HepG2 (cell line): ENCODE results near the gene NAXD. TPM values are rescaled to one million over a fixed set of nuclear protein-coding genes. Genes with fewer than 3 reads are reported as not detected.
A peak's percentile ranks its signal among the peaks of the same experiment; 100 is the strongest.

Experiments
- ATAC-seq: fragments of 200-7000 bp; cut with Tn5 transposase; 3 replicates; pipeline ENCODE4 v1.9.1; 2020; ENCODE audit warnings: mild to moderate bottlenecking, moderate library complexity
- BruUV-seq: library from RNA; stranded (reverse); fragments of 400-500 nt; replicated peaks from 2 replicates; lab custom pipeline; 2021; lab: Mats Ljungman, UMichigan
- CTCF ChIA-PET: fragments of 300-600 bp; formaldehyde crosslinking; extraction: SDS; loops from one replicate; lab custom pipeline; 2021; ENCODE audit warnings: low total read pairs, inconsistent platforms, low intra/inter-chr PET ratio; lab: Yijun Ruan, JAX
- POLR2A ChIA-PET: fragments of 350-600 bp; sonication (Branson Sonifier 250); formaldehyde crosslinking; loops from one replicate; lab custom pipeline; 2020; ENCODE audit warnings: antibody characterized with exemption, inconsistent platforms; lab: Yijun Ruan, JAX
- DNase-seq: peaks from one replicate; pipeline ENCODE4 v3.0.0-alpha.2; 2015; ENCODE audit warnings: low spot score
- FAIRE-seq: peaks from 3 replicates; lab custom pipeline; 2011; peaks lifted over from hg19 to GRCh38; lab: Jason Lieb, UNC
- H2AFZ ChIP-seq: one replicate; pipeline ENCODE4 v1.6.1; 2011; ENCODE audit warnings: low read length, inconsistent platforms
- H3K27ac ChIP-seq: fragments of 300-600 bp; 3 replicates; pipeline ENCODE4 v1.8.0; 2011; ENCODE audit warnings: mixed run types, mild to moderate bottlenecking, mixed read lengths, low read length, inconsistent platforms; ENCODE audit not compliant: insufficient read depth; ENCODE audit errors: extremely low read length
- H3K27me3 ChIP-seq, 2 experiments: fragments of 200-600 bp in 1 of 2; 2 replicates in 1 of 2; 3 replicates in 1 of 2; pipeline versions ENCODE4 v1.6.0 to v1.8.0; 2011; ENCODE audit warnings: low read length in 2 of 2, mild to moderate bottlenecking in 2 of 2, moderate library complexity in 2 of 2, inconsistent platforms in 1 of 2; ENCODE audit not compliant: insufficient read depth in 2 of 2, control insufficient read depth in 1 of 2
- H3K36me3 ChIP-seq, 2 experiments: fragments of 200-600 bp in 1 of 2; replicated peaks in 1 of 2; 2 replicates in 1 of 2; 3 replicates in 1 of 2; pipeline versions ENCODE4 v1.5.1 to v1.8.0; 2011; ENCODE audit warnings: low read length in 2 of 2, inconsistent platforms in 1 of 2; ENCODE audit not compliant: insufficient read depth in 2 of 2, control insufficient read depth in 1 of 2
- H3K4me1 ChIP-seq: 2 replicates; pipeline ENCODE4 v1.5.1; 2012; ENCODE audit warnings: low read length, inconsistent platforms; ENCODE audit not compliant: insufficient read depth
- H3K4me2 ChIP-seq: 2 replicates; pipeline ENCODE4 v1.6.0; 2011; ENCODE audit warnings: low read depth, low read length, inconsistent platforms
- H3K4me3 ChIP-seq, 3 experiments: fragments of 200-600 bp in 1 of 3; sonication (generic), shearing (Covaris generic) in 1 of 3; replicated peaks in 1 of 3; 2 replicates each; pipeline ENCODE4 v1.5.1; 2011 to 2016; ENCODE audit warnings: low read length in 3 of 3, inconsistent platforms in 2 of 3, low read depth in 2 of 3, mild to moderate bottlenecking in 2 of 3, control low read depth in 1 of 3, mixed read lengths in 1 of 3; ENCODE audit not compliant: insufficient read depth in 1 of 3
- H3K79me2 ChIP-seq: one replicate; pipeline ENCODE4 v1.6.1; 2011; ENCODE audit warnings: low read length, inconsistent platforms; ENCODE audit not compliant: insufficient read depth
- H3K9ac ChIP-seq: 2 replicates; pipeline ENCODE4 v1.6.0; 2011; ENCODE audit warnings: mild to moderate bottlenecking, low read depth, low read length, inconsistent platforms; ENCODE audit not compliant: insufficient read depth
- H3K9me3 ChIP-seq: 2 replicates; pipeline ENCODE4 v1.5.1; 2012; ENCODE audit warnings: mild to moderate bottlenecking, low read length
- H4K20me1 ChIP-seq: 2 replicates; pipeline ENCODE4 v1.6.0; 2011; ENCODE audit warnings: inconsistent platforms, mild to moderate bottlenecking, low read length, moderate library complexity; ENCODE audit not compliant: insufficient read depth
- CREM ChIP-seq, 2 experiments: sonication (generic) in 1 of 2; formaldehyde crosslinking in 1 of 2; IDR thresholded peaks; 2 replicates each; pipeline versions ENCODE4 v1.4.0 to v1.6.1; 2016 to 2020; ENCODE audit warnings: antibody characterized with exemption in 1 of 2, mild to moderate bottlenecking in 1 of 2, missing genetic modification reagents in 1 of 2
- FOXC1 ChIP-seq: sonication (generic); formaldehyde crosslinking; IDR thresholded peaks from 2 replicates; pipeline ENCODE4 v1.8.0; 2022; ENCODE audit warnings: mild to moderate bottlenecking, missing genetic modification reagents, borderline replicate concordance
- FOXO1 ChIP-seq: sonication (generic); formaldehyde crosslinking; IDR thresholded peaks from 2 replicates; pipeline ENCODE4 v1.4.0; 2020; ENCODE audit warnings: missing genetic modification reagents
- HOXA9 ChIP-seq: sonication (generic); formaldehyde crosslinking; IDR thresholded peaks from 2 replicates; pipeline ENCODE4 v1.8.1; 2022; ENCODE audit warnings: missing genetic modification reagents, mild to moderate bottlenecking, moderate library complexity, borderline replicate concordance
- MATR3 ChIP-seq: sonication (generic); formaldehyde crosslinking; IDR thresholded peaks from 2 replicates; pipeline ENCODE4 v1.4.0; 2020; ENCODE audit warnings: missing genetic modification reagents
- MED8 ChIP-seq: sonication (generic); formaldehyde crosslinking; IDR thresholded peaks from 2 replicates; pipeline ENCODE4 v1.8.1; 2023; ENCODE audit warnings: mild to moderate bottlenecking, missing genetic modification reagents; ENCODE audit not compliant: insufficient replicate concordance
- NAIF1 ChIP-seq: sonication (generic); formaldehyde crosslinking; IDR thresholded peaks from 2 replicates; pipeline ENCODE4 v1.5.0; 2020; ENCODE audit warnings: mild to moderate bottlenecking, missing genetic modification reagents, borderline replicate concordance
- NFE2 ChIP-seq: sonication (generic); formaldehyde crosslinking; IDR thresholded peaks from 2 replicates; pipeline ENCODE4 v1.4.0; 2020; ENCODE audit warnings: missing genetic modification reagents
- NFE2L2 ChIP-seq: fragments of 150-350 bp; IDR thresholded peaks from 2 replicates; pipeline ENCODE4 v1.6.1; 2014; ENCODE audit warnings: low read length
- ONECUT2 ChIP-seq: sonication (generic); formaldehyde crosslinking; IDR thresholded peaks from 2 replicates; pipeline ENCODE4 v1.4.0; 2020; ENCODE audit warnings: missing genetic modification reagents
- TFAP4 ChIP-seq: sonication (generic); IDR thresholded peaks from 2 replicates; pipeline ENCODE4 v1.6.1; 2016; ENCODE audit warnings: low read depth, borderline replicate concordance
- THAP7 ChIP-seq: sonication (generic); formaldehyde crosslinking; IDR thresholded peaks from 2 replicates; pipeline ENCODE4 v1.8.1; 2023; ENCODE audit warnings: mild to moderate bottlenecking, missing genetic modification reagents
- ZKSCAN5 ChIP-seq: sonication (generic); formaldehyde crosslinking; IDR thresholded peaks from 2 replicates; pipeline ENCODE4 v1.5.1; 2020; ENCODE audit warnings: mild to moderate bottlenecking, missing genetic modification reagents
- WGBS: methylation state at CpG from one replicate; pipeline ENCODE4 v1.1.6; 2017; ENCODE audit warnings: low lambda C conversion rate; 5-methylcytosine and 5-hydroxymethylcytosine counted together
- in situ Hi-C: cut with HindIII; loops from 2 replicates; pipeline ENCODE4 v1.10.0; 2017; ENCODE audit warnings: low pct_unique_long_range_greater_than_20kb; ENCODE audit not compliant: extremely low pct_ligation_motif_present
- intact Hi-C: fragments of 100-400 bp; cut with micrococcal nuclease; formaldehyde crosslinking; loops from one replicate; pipeline ENCODE4 v1.10.0; 2022; ENCODE audit not compliant: unreplicated experiment
- polyA plus RNA-seq, 8 experiments: library from polyadenylated mRNA; depleted of rRNA in 3 of 8; stranded (reverse) in 7 of 8; unstranded in 1 of 8; fragments of >200 nt; fragmentation: Illumina TruSeq in 4 of 8; extraction: Trizol in 4 of 8; gene quantifications; 2 replicates each; pipeline versions ENCODE4 v1.2.1 to v1.2.3, GENCODE V29; 2011 to 2016; ENCODE audit warnings: low read depth in 4 of 8, missing spikeins in 1 of 8, mixed read lengths in 1 of 8; ENCODE audit not compliant: insufficient read depth in 1 of 8
- total RNA-seq, 5 experiments: library from RNA; depleted of rRNA; stranded (reverse); fragments of >200 nt; fragmentation: Illumina TruSeq; extraction: Trizol; gene quantifications; 2 replicates each; pipeline ENCODE4 v1.2.3, GENCODE V29; 2016; ENCODE audit warnings: low read depth in 1 of 5
- TF ChIP-seq, protein P1 (sequence below): sonication (generic); formaldehyde crosslinking; IDR thresholded peaks from 2 replicates; pipeline ENCODE4 v1.4.0; 2020; ENCODE audit warnings: missing genetic modification reagents, borderline replicate concordance
- TF ChIP-seq, protein P2 (sequence below): sonication (generic); formaldehyde crosslinking; IDR thresholded peaks from 2 replicates; pipeline ENCODE4 v1.8.0; 2022; ENCODE audit warnings: missing genetic modification reagents, mild to moderate bottlenecking, inconsistent platforms, borderline replicate concordance

The NAXD gene
- total and polyA plus RNA-seq, 2 of the 13 experiments (the other 11 are each of a cell fraction or from before 2014, with no cell fraction given) = 19.0 to 23.2 TPM

- TF ChIP-seq, protein P1, sequence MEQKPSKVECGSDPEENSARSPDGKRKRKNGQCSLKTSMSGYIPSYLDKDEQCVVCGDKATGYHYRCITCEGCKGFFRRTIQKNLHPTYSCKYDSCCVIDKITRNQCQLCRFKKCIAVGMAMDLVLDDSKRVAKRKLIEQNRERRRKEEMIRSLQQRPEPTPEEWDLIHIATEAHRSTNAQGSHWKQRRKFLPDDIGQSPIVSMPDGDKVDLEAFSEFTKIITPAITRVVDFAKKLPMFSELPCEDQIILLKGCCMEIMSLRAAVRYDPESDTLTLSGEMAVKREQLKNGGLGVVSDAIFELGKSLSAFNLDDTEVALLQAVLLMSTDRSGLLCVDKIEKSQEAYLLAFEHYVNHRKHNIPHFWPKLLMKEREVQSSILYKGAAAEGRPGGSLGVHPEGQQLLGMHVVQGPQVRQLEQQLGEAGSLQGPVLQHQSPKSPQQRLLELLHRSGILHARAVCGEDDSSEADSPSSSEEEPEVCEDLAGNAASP (CRISPR knock-in tag) = peak; percentile 69; the same call in 1 of the 2 replicates
- TF ChIP-seq CREM (IDR thresholded peaks at IDR 0.05) (peak; percentile 64), CREM (CRISPR knock-in tag; IDR thresholded peaks at IDR 0.05) (no peak), NFE2 (CRISPR knock-in tag) (no peak), ONECUT2 (CRISPR knock-in tag) (no peak), FOXO1 (CRISPR knock-in tag) (peak; percentile 30; the same call in 1 of the 2 replicates), TFAP4 (peak; percentile 86; the same call in 1 of the 2 replicates)
These were observed 2.2 kb downstream of the NAXD start (continued) for GRCh38 chr13:110617321-110618072.

- FAIRE-seq (no peak), DNase-seq (no peak), ATAC-seq (no peak)
- H3K79me2 ChIP-seq = peaks cover 71% of the 10 kb centered on the region
- H3K9me3 ChIP-seq = no peaks in the 10 kb centered on the region
- intact Hi-C loops = loop anchor here (5.0 kb wide), 1 partner anchor 161 kb away; no protein-coding TSS in a partner anchor
- in situ Hi-C loops = no loop called here
- no peak overlapping the region for H3K27ac ChIP-seq
- H3K36me3 ChIP-seq = peaks cover 5 to 11% of the 10 kb centered on the region in 2 experiments; a peak in 4 of 5 replicates
- BruUV-seq = no TSS peak
- WGBS = 88% methylated on average over 8 of the region's 8 CpGs
- no peak overlapping the region for H3K4me3 ChIP-seq
- peaks cover 51% of the 10 kb centered on the region for H3K4me1 ChIP-seq
- H3K4me2 ChIP-seq = peak overlapping the region; percentile 13; the same call in 1 of the 2 replicates
- ChIA-PET POLR2A (no interaction called here), CTCF (no interaction called here)
- H3K27me3 ChIP-seq = no peaks in the 10 kb centered on the region
- no peak overlapping the region for H2AFZ ChIP-seq
- H3K9ac ChIP-seq = no peak overlapping the region
- H4K20me1 ChIP-seq = peaks cover 35% of the 10 kb centered on the region
- TF ChIP-seq FOXC1 (CRISPR knock-in tag) = no peak
- no peak for TF ChIP-seq NAIF1 (CRISPR knock-in tag)
- TF ChIP-seq THAP7 = no peak
- TF ChIP-seq HOXA9 (CRISPR knock-in tag) = no peak
- TF ChIP-seq MED8 = no peak
- TF ChIP-seq, protein P2, sequence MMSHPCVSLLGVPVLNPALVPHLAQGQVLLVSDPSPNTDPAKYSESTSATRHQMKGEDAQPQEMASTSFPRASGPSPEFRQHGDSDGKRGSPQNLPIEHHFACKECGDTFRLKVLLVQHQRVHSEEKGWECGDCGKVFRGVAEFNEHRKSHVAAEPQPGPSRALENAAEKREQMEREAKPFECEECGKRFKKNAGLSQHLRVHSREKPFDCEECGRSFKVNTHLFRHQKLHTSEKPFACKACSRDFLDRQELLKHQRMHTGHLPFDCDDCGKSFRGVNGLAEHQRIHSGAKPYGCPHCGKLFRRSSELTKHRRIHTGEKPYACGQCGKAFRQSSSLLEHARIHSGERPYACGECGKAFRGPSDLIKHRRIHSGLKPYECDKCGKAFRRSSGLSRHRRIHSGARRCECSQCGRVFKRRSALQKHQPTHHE (CRISPR knock-in tag) = no peak
- TF ChIP-seq ZKSCAN5 (CRISPR knock-in tag) = no peak
- TF ChIP-seq MATR3 (CRISPR knock-in tag) = no peak
- TF ChIP-seq NFE2L2 = no peak
These were observed 2.8 kb downstream of the NAXD start for GRCh38 chr13:110618167-110618566.
